OCI-LY3 (cell line): Measurements from ENCODE around the gene WDR70.

Source experiments
- EZH2phosphoT487 ChIP-seq: fragments of 200-600 bp; shearing (Covaris generic); IDR thresholded peaks from 2 replicates; pipeline ENCODE4 v1.6.1; 2018; ENCODE audit warnings: antibody characterized with exemption, mixed run types, low read depth
- TF ChIP-seq, protein P1 (sequence below): fragments of 200-600, 300-600 bp; sonication (generic); IDR thresholded peaks from 2 replicates; pipeline ENCODE4 v1.5.1; 2014; ENCODE audit warnings: antibody characterized with exemption, low read length, low read depth

DNA sequence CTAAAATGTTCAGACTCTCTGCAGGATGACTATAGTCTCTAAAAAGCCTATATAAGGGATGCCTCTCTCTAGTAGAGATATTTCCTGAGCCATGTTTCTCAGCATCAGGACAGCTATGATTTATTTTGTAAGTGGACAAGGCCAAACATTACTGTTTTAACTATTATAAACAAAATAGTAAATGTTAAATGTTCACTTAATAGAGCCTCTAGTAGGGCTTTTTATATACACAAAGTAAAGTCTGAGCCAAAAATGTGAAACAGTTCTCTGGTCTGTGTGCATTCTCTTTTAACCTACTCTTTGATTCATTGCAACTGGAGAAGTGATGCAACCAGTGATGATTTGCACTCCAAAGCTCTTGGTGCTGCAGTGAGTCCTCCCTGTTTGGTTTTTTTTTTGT lies 240.2 kb downstream of the WDR70 start:
- TF ChIP-seq, protein P1, sequence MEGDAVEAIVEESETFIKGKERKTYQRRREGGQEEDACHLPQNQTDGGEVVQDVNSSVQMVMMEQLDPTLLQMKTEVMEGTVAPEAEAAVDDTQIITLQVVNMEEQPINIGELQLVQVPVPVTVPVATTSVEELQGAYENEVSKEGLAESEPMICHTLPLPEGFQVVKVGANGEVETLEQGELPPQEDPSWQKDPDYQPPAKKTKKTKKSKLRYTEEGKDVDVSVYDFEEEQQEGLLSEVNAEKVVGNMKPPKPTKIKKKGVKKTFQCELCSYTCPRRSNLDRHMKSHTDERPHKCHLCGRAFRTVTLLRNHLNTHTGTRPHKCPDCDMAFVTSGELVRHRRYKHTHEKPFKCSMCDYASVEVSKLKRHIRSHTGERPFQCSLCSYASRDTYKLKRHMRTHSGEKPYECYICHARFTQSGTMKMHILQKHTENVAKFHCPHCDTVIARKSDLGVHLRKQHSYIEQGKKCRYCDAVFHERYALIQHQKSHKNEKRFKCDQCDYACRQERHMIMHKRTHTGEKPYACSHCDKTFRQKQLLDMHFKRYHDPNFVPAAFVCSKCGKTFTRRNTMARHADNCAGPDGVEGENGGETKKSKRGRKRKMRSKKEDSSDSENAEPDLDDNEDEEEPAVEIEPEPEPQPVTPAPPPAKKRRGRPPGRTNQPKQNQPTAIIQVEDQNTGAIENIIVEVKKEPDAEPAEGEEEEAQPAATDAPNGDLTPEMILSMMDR, result no peak
- TF ChIP-seq EZH2phosphoT487, result no peak
